Subcutaneous abdominal adipose tissue (tissue), 5 donors: ENCODE results near the gene WDR59.

Source experiments
- H3K27ac ChIP-seq: one replicate; pipeline ENCODE4 v1.7.0; 2013; ENCODE audit warnings: low read depth, mild to moderate bottlenecking, inconsistent platforms, low read length, moderate library complexity
- H3K27me3 ChIP-seq, 5 donors: one replicate each; pipeline ENCODE4 v1.7.0; 2013; ENCODE audit warnings: low read length in 5 of 5, inconsistent platforms in 1 of 5; ENCODE audit not compliant: control insufficient read depth in 5 of 5, insufficient read depth in 4 of 5
- H3K36me3 ChIP-seq, 5 donors: one replicate each; pipeline ENCODE4 v1.7.0; 2013; ENCODE audit warnings: low read length in 5 of 5; ENCODE audit not compliant: control insufficient read depth in 5 of 5, insufficient read depth in 5 of 5
- H3K4me1 ChIP-seq, 5 donors: one replicate each; pipeline ENCODE4 v1.7.0; 2013; ENCODE audit warnings: low read length in 5 of 5, mild to moderate bottlenecking in 3 of 5, moderate library complexity in 1 of 5; ENCODE audit not compliant: control insufficient read depth in 5 of 5, insufficient read depth in 5 of 5
- H3K4me3 ChIP-seq, 5 donors: one replicate each; pipeline ENCODE4 v1.7.0; 2013; ENCODE audit warnings: low read length in 5 of 5, low read depth in 1 of 5
- H3K9ac ChIP-seq, 5 donors: one replicate each; pipeline ENCODE4 v1.7.0; 2013; ENCODE audit warnings: low read length in 5 of 5, mild to moderate bottlenecking in 4 of 5, moderate library complexity in 3 of 5
- H3K9me3 ChIP-seq, 5 donors: one replicate each; pipeline ENCODE4 v1.7.0; 2013; ENCODE audit warnings: low read length in 5 of 5; ENCODE audit not compliant: control insufficient read depth in 5 of 5
- donor health status: healthy.
- donor health status: healthy.
- donor health status: healthy.
- donor health status: healthy.
- donor health status: healthy.

The WDR59 gene

GRCh38 chr16:74830648-74831047 is 154.3 kb downstream of the WDR59 start:
- no peaks in the 10 kb centered on the region for H3K36me3 ChIP-seq
- H3K9me3 ChIP-seq, result peaks cover 0 to 15% (median 10%) of the 10 kb centered on the region in 5 donors
- H3K9ac ChIP-seq, result no peak overlapping the region

GRCh38 chr16:74829637-74830036 is 155.3 kb downstream of the WDR59 start:
- Histone ChIP-seq H3K9me3 (peaks cover 0 to 15% (median 10%) of the 10 kb centered on the region in 5 donors), H3K27ac (no peak overlapping the region), H3K27me3 (no peaks in the 10 kb centered on the region), H3K4me1 (no peaks in the 10 kb centered on the region), H3K9ac (no peak overlapping the region), H3K36me3 (no peaks in the 10 kb centered on the region), H3K4me3 (no peak overlapping the region)

More at GRCh38 chr16:74830648-74831047, 154.3 kb downstream of the WDR59 start:
- H3K27me3 ChIP-seq, result no peaks in the 10 kb centered on the region
- H3K4me1 ChIP-seq, result no peaks in the 10 kb centered on the region
- no peak overlapping the region for H3K4me3 ChIP-seq
- no peak overlapping the region for H3K27ac ChIP-seq

DNA sequence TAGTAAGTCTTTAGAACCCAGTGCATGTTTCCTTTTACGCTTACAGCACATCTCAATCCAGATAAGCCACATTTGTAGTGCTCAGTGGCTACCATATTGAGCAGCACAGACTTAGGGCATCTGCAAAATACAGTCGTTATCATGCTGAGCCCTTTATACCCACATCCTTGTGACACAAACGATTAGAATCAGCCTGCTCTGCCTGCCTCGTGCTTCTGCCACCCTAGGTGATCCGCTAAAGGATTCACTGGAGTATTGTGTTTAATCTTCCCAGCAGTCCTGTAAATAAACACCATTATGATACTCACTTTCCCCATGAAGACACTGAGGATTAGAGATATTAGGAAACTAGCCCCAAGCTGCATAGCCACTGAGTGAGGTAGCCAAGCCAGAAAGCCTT is 159.0 kb downstream of the WDR59 start:
- H3K9me3 ChIP-seq, result peaks cover 0 to 15% (median 10%) of the 10 kb centered on the region in 5 donors
- H3K4me1 ChIP-seq, result no peaks in the 10 kb centered on the region
- peaks cover 0 to 3% (median 0%) of the 10 kb centered on the region in 5 donors for H3K27me3 ChIP-seq
- no peaks in the 10 kb centered on the region for H3K36me3 ChIP-seq
- H3K9ac ChIP-seq, result no peak overlapping the region
- no peak overlapping the region for H3K27ac ChIP-seq
- H3K4me3 ChIP-seq, result no peak overlapping the region

GRCh38 chr16:74825016-74825415 is 159.9 kb downstream of the WDR59 start:
- Histone ChIP-seq H3K4me1 (no peaks in the 10 kb centered on the region), H3K27ac (no peak overlapping the region), H3K9ac (no peak overlapping the region), H3K36me3 (no peaks in the 10 kb centered on the region), H3K4me3 (no peak overlapping the region), H3K9me3 (peaks cover 0 to 18% (median 10%) of the 10 kb centered on the region in 5 donors), H3K27me3 (peaks cover 0 to 4% (median 0%) of the 10 kb centered on the region in 5 donors)
